Stimulated activated CD4-positive, alpha-beta T cell treated with anti-CD3 and anti-CD28 coated beads, Interleukin-15, amount 100 ng/mL, for 1 hour (primary cell): ENCODE measurements around the gene BCAS3.
"Not testable (repeated sequence)": the region's sequence is repeated elsewhere in the genome, so short reads cannot be mapped to it uniquely, and the experiment has no call there.

ENCODE experiments used
- DNase-seq, 2 donors: peaks; one replicate each; pipeline ENCODE4 v3.0.0-alpha.2; 2020; ENCODE audit warnings: low read depth in 1 of 2, low spot score in 1 of 2

The BCAS3 gene

DNA sequence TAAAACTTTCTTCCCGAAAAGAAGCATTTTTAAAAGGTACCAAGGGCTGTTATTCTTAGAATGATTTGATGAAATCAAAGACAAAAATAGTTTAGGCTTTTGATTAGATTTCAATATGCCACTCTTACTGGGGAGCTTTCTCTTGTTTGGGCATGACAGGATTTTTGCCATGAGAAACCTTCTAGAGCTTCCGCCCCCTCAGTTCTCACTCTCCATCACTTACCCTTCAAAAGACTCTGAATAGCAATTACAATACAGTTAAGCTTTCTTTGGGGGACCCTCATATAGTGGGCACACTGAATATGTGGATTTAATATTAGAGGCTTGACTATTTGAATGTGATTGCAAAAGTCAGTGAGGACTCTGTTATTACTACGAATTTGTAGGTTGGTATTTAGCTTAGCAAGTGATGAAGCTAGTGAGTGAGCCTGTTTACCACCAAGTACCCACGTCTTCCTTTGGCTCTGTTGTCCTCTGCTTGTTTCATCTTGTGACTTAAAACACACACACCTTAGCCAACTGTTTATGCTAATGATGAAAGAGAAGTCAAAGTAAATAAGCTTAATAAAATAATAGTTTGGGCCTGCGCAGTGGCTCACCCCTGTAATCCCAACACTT lies 563.3 kb downstream of the BCAS3 start:
- DNase-seq, result no peak

DNA sequence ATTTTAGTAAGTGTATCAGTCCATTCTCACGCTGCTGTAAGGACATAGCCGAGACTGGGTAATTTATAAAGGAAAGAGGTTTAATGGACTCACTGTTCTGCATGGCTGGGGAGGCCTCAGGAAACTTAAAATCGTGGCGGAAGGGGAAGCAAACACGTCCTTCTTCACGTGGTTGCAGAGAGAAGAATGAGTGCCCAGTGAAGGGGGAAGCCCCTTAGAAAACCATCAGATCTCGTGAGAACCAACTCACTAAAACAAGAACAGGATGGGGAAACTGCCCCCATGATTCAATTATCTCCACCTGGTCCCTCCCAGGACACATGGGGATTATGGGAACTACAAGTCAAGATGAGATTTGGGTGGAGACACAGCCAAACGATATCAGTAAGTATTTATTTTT lies 567.3 kb downstream of the BCAS3 start:
- not testable (repeated sequence) for DNase-seq

DNA sequence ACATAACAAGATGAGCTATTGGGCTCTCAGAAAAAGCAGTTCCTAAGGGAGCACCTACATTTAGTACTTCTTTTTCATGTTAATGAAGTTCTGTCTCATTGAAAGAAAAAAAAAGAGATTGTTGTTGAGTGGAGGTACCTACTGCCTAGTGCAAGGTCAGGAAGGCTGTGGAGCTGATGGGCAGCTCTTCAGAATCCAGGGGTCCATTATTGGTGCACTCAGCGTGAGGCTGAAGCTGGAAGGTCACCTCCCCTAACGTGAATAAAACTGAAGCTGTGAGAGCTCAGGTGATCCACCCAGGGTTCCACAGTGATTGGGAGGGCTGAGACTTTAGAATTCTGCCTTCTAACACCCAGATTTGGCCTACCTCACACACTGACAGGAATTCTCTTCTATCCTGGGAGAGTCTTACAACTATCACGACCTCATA lies 568.1 kb downstream of the BCAS3 start:
- DNase-seq, result no peak

DNA sequence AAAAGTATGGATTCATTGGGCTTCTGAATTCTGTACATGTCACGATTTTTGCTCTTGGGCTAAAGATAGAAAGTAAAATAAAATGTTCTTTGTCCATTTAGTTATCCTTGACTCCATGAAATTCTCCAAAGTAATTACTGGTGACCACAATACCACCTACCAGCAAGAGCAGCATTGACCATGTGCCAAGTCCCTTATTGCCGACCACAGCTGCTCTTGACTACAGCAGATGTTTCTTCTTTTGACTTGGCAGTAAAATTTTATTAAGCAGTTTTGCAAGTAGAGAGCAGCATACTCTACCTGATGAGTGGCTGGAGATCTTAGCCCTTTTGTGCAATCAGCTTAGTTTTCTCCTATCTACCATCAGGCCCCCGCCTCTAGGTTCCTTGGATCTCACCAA lies 569.8 kb downstream of the BCAS3 start:
- DNase-seq, result no peak

DNA sequence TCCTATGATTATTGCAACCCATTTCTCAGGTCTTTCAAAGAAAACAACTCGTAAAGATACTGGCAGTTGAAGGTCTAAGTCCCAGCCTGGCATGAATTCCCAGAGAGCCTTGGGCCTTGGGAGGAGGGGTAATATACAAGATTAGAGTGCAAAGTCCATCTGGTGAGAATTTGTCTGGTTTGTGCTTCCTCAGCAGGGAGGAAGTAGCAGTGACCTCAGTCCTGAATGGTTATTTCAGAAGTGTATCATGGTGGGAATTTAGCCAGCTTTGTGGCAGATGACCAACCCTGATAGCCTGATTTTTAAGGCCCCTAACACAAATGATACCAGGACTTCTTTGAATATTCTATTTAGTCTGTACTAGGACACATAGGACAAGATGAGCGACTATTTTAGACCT lies 570.7 kb downstream of the BCAS3 start:
- DNase-seq, result no peak

DNA sequence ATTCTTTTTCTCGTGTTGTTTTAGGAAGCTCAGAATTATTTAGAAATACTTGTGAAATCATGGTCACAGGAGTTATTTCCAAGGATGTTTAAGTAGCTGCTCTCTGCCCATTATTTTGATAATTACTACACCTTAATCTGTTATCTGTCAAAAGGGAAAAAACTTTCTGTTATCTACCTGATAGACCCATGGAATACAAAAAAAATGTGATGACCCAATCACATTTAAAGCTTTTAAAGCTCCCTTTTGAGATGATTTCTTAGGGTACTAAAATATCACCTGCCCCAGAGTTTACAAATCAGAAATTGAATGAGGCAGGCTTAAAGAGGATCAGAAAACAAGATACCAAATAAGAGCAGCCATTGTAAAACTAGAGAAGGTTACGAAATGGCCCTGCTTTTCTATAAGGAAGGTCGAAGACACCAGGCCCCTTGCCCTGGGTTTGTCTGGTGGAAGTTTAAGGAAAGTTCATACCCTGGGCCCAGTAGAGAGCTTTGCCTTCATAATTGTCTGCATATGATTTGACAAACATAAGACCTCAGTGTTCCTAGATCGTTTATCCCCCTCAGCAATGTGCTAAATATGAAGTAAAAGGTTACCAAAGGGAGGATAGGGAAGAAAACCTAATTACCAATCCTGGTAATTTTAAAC lies 572.1 kb downstream of the BCAS3 start:
- DNase-seq, result no peak

DNA sequence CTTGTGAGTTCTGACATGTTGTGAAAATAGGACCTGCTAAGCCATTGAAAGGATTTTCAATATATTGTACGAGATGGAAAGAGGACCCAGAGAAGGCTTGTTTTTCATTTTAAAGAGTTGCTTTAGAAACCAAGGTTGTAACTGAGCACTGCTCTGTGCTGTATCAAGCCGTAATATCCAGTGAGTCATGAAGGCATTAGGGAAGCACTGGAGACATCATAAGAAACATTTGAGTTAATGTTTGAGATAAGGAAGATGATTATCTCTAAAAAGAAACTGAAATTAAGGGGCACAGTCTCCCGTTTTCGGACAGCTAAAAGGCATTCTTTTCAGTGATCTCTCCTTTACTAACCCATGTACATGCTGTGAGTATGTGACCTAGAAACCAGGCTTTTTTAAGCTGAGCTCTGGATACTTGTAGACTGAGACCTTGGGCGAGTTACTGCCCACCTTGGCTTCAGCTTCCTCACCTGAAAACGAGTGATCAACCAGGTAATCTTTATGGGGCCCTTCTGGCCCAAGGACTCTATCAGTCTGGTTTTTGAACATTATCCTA lies 572.8 kb downstream of the BCAS3 start:
- DNase-seq, result no peak

DNA sequence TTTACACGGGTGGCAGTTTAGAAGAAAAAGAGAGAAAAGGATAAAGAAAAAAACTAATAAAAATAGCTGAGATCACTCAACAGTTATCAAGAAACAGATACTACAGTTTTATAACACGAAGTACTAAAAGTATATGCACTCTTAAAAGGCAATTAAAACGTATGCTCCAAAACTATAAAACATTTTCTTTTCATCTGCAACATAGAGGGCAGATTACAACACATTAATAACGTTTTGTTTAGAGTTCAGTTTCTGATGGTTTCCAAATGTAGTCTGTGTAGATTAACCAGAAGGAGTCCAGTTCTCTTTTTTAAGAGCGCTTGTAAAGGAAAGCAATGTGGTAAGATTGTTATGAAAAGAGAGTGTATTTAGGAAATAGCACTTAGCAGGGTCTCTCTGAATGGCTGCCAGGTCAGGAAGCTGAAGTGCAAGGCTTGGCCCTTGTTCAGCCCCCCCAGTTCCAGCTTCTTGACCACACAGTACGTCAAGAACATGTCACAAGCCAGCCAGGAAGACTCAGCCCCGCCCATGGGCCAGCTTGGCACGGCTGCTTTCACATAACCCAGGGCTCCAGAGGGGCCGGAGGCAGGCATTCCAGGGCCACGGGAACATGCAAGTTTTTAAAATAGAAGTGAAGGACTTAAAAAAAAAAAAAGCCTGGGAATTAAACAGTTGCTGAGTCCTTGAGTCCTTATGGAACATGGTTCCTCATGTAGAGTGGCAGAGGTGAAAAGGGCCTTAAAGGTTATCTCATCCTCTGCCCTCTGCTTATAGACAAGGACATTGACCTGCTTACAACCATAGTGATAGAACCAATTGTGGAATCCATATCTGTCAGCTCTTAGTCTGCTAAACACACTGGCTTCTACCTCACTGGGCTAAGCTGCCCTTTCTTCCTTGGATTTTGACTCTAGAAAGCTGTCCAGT lies 574.6 kb downstream of the BCAS3 start:
- DNase-seq, result no peak

DNA sequence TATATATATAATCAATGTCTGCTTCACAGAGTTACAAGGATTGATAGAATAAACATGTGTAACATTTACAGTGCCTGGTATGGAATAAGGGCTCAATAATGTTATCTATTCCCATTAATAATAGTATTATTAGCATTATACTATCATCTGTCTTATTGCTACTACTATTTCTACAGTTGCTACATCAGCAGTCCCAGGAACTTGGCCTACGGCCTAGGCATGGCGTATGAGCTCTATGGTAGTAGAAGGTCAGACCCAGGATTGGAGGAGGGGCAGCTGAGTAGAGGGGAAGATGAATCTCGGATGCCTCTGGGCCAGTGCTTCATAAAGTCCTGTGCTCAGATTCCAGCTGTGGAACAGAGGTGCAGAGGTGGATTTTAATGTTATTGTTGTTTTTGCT lies 575.7 kb downstream of the BCAS3 start:
- no peak for DNase-seq

DNA sequence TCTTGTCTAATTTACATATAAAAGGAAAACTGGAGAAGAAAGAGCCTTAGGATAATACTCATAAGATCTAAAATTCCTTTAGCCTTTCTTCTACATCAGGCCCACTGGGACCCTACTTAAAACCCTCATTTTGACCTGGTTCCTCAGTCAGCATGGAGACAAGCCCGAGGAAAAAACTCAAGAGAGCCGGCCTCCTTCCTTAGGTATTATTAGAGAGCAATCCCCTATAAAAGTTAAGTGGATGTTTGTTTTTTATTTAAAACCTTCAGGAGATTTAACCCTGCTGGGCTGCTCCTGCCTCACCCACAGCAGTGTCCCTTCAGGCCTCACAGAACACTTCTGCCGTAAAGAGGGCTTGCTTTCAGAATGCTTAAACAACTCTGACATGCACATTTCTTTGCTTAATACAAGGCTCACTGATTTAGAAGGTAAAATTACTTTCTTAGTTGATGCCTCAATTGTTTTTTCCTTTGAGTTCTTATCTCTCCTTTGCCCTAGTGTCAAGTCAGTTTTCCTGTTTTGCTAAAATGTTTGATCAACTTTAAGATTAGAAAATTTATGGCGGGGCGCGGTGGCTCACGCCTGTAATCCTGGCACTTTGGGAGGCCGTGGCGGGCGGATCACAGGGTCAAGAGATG lies 576.4 kb downstream of the BCAS3 start:
- DNase-seq, result no peak

DNA sequence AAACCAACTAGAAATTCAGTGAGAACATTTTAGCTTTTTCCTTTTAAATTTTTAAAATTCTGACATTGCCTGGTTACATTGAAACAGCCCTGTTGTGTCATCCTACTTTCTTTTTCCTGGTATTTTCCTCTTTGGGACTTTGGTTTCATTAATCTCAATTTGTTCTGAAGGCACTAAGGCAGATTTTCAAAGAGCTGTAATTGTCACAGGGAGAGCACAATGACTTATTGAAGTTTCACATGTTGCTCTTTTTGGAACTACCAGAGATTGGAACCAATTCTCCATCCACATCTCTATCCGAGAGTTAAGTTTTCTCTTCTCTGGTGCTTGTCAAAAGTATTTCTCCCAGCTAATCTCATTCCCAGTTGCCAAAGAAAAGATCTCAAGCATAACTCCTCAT lies 577.3 kb downstream of the BCAS3 start:
- no peak for DNase-seq

DNA sequence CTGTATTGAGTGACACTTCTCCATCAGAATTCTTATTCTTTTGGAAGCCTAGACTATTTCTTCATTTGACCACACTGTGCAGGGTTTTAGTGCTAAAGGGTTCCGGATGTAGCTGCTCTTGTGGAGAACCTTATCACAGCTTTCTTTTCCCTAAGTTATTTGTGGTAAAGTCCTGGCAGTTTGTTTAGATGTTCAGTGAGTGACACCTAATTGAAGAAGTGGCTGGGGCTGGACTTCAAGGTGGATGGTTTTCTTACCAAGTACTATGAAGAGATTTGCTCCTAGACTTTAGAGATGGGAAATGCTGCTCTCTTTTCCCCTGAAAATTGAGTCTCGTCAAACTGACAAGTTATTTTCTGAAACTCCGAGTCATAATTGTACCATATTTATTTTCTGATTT lies 578.0 kb downstream of the BCAS3 start:
- DNase-seq, result no peak

DNA sequence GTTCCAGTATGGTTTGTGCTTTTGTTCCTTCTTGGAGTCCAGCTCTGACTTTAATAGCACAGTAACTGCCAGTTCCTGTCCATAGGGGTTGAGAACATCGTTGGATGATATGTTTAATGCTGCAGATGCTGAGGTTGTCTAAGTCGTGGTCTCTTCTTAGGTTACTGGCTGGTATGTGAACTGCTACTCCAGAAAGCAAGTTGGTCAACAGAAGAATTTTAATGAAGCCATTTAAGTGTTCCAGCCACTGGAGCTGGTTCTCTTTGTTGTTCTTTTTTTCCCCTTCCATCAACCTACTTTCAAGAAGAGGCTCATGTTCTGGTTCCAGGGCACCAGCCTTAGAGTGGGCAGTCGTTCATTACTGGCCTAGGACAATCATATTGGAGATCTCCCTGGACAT lies 581.7 kb downstream of the BCAS3 start:
- DNase-seq, result no peak

DNA sequence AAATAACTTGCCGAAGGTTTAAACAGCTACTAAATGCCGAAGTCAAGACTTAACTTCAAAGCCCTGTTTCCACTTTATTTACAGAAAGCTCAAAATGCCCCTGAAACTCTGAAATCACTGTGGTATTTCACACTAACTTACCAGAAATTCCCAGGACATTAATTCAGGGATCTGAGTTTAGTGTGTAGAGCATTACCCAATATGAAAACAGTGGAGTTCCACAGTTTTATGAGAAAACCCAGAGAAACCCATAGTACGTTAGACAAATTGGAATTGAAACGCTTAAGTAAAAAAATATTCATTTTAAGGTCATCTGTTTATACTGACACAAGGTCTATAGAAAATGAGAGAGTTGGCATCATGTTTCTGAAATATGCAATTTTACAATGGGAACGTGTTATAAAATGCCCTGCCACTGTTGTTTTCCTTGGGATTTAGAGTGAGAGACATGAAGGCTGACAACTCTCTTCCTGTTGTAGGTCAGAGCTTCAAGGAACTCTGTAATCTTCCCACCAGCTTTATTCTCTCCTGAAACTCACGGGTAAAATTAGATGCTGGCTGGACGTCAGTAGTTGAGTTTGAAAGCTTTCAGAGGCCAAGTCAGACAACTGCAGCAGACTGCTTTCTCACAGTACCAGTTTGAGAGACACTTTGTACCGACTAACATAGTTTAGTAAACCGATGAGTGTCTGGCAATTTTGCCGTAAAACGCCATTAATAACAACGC lies 582.6 kb downstream of the BCAS3 start:
- no peak for DNase-seq

DNA sequence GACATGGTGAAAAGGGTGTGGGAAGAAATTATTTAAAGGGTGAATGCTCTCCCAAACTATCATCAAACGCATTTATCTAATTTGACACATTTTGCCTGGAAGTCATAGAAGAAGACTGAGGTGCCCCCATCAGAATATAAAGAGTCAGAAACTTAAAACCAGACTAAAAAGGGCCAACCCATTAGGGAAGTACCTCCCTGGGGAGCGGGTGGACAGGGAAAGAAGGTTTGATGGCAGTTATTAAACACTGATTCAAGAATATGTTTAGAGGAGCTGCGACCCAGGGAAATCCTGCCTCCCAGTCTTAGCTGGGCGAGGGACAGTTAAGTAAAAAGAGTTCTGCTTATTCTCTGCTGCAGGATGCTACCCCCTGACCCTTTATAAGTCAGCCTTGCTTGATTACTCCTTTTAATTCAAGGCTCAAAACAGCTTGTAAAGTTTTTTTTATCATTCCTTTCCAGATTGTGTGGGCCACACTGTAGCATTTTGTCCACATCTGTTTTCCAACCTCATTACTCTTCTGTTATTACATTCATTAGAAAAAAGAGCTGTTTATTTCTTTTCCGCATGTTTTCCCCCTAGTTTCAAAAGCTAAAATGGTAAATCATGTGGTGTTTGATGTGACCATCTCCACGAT lies 583.5 kb downstream of the BCAS3 start:
- no peak for DNase-seq

DNA sequence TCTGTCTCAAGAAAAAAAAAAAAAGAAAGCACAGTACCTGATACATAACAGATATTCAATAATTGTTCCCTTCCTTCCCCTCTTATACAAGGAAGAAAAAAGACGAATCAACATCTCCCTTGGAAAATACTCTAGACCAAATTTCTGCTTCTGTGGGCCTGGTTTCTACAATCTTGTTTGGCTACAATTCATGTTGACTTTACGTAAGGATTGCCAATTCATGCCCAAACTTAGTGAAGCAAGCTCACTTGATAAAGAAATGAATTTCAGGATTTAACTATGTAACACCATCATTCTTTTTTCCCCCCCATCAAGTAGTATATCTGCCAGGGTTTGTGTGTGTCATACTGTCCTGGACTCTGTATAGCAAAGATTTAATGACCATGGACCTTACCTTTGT lies 587.7 kb downstream of the BCAS3 start:
- DNase-seq, result no peak

DNA sequence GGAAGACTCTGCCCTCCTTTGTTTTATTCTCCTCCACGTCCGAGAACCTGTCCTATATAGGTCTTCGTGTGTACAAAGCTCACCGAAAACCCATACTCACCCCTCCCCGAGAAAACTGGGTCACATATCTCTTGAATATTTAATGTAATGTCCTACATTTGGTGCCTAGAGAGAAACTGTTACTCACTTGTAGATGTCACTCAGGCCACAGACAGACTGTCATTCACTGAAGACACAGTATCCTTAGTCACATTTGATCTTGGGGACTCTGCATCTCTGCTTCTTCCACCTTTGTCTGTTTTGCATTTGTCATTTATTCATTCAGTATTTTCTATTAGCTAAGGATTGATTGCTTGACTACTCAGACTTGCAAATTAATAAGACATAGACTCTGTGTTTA lies 590.2 kb downstream of the BCAS3 start:
- no peak for DNase-seq

DNA sequence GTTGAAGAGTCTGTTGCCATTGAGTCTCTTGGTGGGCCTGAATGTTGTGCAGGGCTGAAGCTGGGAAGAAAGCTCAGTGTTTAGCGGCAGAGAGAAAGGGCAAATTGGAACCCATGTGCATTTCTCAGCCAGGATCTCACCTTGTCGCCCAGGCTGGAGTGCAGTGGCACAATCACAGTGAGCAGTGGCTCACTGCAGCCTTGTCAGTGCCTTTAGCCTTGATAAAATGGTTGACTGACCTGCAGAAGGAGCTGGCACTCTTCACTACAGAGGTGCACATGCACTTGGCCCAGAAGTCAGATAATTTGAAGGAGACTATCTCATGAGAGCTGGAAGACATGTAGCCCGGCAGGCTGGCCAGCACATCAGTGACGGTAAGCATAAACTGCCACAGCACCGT lies 597.7 kb downstream of the BCAS3 start:
- no peak for DNase-seq

DNA sequence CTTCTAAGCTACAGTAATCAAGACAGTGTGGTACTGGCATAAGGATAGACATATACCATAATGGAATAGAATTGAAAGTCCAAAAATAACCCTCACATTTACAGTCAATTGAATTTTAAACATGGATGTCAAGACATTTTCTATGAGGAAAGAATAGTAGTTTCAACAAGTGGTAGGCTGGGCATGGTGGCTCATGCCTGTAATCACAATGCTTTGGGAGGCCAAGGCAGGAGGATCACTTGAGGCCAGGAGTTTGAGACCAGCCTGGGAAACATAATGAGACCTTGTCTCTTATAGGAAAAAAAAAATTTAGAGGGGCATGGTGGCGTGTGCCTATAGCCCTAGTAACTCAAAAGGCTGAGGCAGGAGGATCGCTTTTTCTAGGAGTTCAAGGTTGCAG lies 599.2 kb downstream of the BCAS3 start:
- no peak for DNase-seq

DNA sequence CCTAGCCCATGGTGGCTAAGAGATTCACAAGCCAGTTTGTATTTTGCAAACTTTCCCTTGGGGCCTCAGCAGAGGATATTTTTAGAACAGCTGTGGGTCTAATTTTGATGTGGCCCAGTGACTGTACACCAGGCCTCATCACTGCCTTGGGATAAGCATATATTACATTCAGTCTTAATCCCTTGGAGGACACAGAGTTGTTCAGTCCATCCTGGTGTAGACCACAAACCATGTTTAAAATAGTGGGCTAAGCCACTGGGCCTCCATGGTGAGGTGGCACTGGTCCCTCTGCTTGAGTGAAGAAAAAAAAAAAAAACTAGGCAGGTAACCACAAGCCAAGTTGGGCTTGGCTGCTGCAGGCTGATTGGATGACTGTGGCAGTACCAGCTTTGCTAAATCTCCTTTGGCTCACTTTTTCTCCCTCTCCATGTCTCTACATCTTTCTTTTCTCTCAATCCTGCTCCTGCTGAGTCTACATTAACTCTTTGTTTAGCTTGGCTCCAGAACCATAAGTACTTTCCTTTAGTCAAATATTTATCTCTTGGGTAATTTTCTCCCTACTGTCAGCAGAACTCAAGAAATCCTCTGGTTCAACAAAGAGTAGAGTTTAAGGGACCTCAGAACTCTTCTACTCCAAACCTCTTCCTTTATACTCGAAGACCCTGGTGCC lies 602.0 kb downstream of the BCAS3 start:
- DNase-seq, result no peak
